HepG2 (cell line): ENCODE data around the gene EEA1. TPM values are rescaled to one million over a fixed set of nuclear protein-coding genes. Genes with fewer than 3 reads are reported as not detected.

ENCODE experiments used
- ATAC-seq: fragments of 200-7000 bp; cut with Tn5 transposase; 3 replicates; pipeline ENCODE4 v1.9.1; 2020; ENCODE audit warnings: mild to moderate bottlenecking, moderate library complexity
- BruUV-seq: library from RNA; stranded (reverse); fragments of 400-500 nt; replicated peaks from 2 replicates; lab custom pipeline; 2021; lab: Mats Ljungman, UMichigan
- CTCF ChIA-PET: fragments of 300-600 bp; formaldehyde crosslinking; extraction: SDS; loops from one replicate; lab custom pipeline; 2021; ENCODE audit warnings: low total read pairs, inconsistent platforms, low intra/inter-chr PET ratio; lab: Yijun Ruan, JAX
- POLR2A ChIA-PET: fragments of 350-600 bp; sonication (Branson Sonifier 250); formaldehyde crosslinking; loops from one replicate; lab custom pipeline; 2020; ENCODE audit warnings: antibody characterized with exemption, inconsistent platforms; lab: Yijun Ruan, JAX
- DNase-seq: peaks from one replicate; pipeline ENCODE4 v3.0.0-alpha.2; 2015; ENCODE audit warnings: low spot score
- FAIRE-seq: peaks from 3 replicates; lab custom pipeline; 2011; peaks lifted over from hg19 to GRCh38; lab: Jason Lieb, UNC
- H2AFZ ChIP-seq: one replicate; pipeline ENCODE4 v1.6.1; 2011; ENCODE audit warnings: low read length, inconsistent platforms
- H3K27ac ChIP-seq: fragments of 300-600 bp; 3 replicates; pipeline ENCODE4 v1.8.0; 2011; ENCODE audit warnings: mixed run types, mild to moderate bottlenecking, mixed read lengths, low read length, inconsistent platforms; ENCODE audit not compliant: insufficient read depth; ENCODE audit errors: extremely low read length
- H3K27me3 ChIP-seq, 2 experiments: fragments of 200-600 bp in 1 of 2; 2 replicates in 1 of 2; 3 replicates in 1 of 2; pipeline versions ENCODE4 v1.6.0 to v1.8.0; 2011; ENCODE audit warnings: low read length in 2 of 2, mild to moderate bottlenecking in 2 of 2, moderate library complexity in 2 of 2, inconsistent platforms in 1 of 2; ENCODE audit not compliant: insufficient read depth in 2 of 2, control insufficient read depth in 1 of 2
- H3K36me3 ChIP-seq, 2 experiments: fragments of 200-600 bp in 1 of 2; replicated peaks in 1 of 2; 2 replicates in 1 of 2; 3 replicates in 1 of 2; pipeline versions ENCODE4 v1.5.1 to v1.8.0; 2011; ENCODE audit warnings: low read length in 2 of 2, inconsistent platforms in 1 of 2; ENCODE audit not compliant: insufficient read depth in 2 of 2, control insufficient read depth in 1 of 2
- H3K4me1 ChIP-seq: 2 replicates; pipeline ENCODE4 v1.5.1; 2012; ENCODE audit warnings: low read length, inconsistent platforms; ENCODE audit not compliant: insufficient read depth
- H3K4me2 ChIP-seq: 2 replicates; pipeline ENCODE4 v1.6.0; 2011; ENCODE audit warnings: low read depth, low read length, inconsistent platforms
- H3K4me3 ChIP-seq, 3 experiments: fragments of 200-600 bp in 1 of 3; sonication (generic), shearing (Covaris generic) in 1 of 3; replicated peaks in 1 of 3; 2 replicates each; pipeline ENCODE4 v1.5.1; 2011 to 2016; ENCODE audit warnings: low read length in 3 of 3, inconsistent platforms in 2 of 3, low read depth in 2 of 3, mild to moderate bottlenecking in 2 of 3, control low read depth in 1 of 3, mixed read lengths in 1 of 3; ENCODE audit not compliant: insufficient read depth in 1 of 3
- H3K79me2 ChIP-seq: one replicate; pipeline ENCODE4 v1.6.1; 2011; ENCODE audit warnings: low read length, inconsistent platforms; ENCODE audit not compliant: insufficient read depth
- H3K9ac ChIP-seq: 2 replicates; pipeline ENCODE4 v1.6.0; 2011; ENCODE audit warnings: mild to moderate bottlenecking, low read depth, low read length, inconsistent platforms; ENCODE audit not compliant: insufficient read depth
- H3K9me3 ChIP-seq: 2 replicates; pipeline ENCODE4 v1.5.1; 2012; ENCODE audit warnings: mild to moderate bottlenecking, low read length
- H4K20me1 ChIP-seq: 2 replicates; pipeline ENCODE4 v1.6.0; 2011; ENCODE audit warnings: inconsistent platforms, mild to moderate bottlenecking, low read length, moderate library complexity; ENCODE audit not compliant: insufficient read depth
- CC2D1A ChIP-seq: sonication (generic); formaldehyde crosslinking; IDR thresholded peaks from 2 replicates; pipeline ENCODE4 v1.8.1; 2023; ENCODE audit warnings: mild to moderate bottlenecking, missing genetic modification reagents
- CENPT ChIP-seq: sonication (generic); formaldehyde crosslinking; IDR thresholded peaks from 2 replicates; pipeline ENCODE4 v1.8.0; 2022; ENCODE audit warnings: low read depth, mild to moderate bottlenecking, moderate library complexity, missing genetic modification reagents
- ETS1 ChIP-seq: sonication (generic); formaldehyde crosslinking; IDR thresholded peaks from 2 replicates; pipeline ENCODE4 v1.4.0; 2020; ENCODE audit warnings: missing genetic modification reagents
- MEIS2 ChIP-seq: sonication (generic); formaldehyde crosslinking; IDR thresholded peaks from 2 replicates; pipeline ENCODE4 v1.9.0; 2021; ENCODE audit warnings: mild to moderate bottlenecking, missing genetic modification reagents
- NFE2L1 ChIP-seq: sonication (generic); formaldehyde crosslinking; IDR thresholded peaks from 2 replicates; pipeline ENCODE4 v1.4.0; 2020; ENCODE audit warnings: missing genetic modification reagents, mild to moderate bottlenecking, borderline replicate concordance
- REPIN1 ChIP-seq: sonication (generic); formaldehyde crosslinking; IDR thresholded peaks from 2 replicates; pipeline ENCODE4 v1.8.0; 2022; ENCODE audit warnings: missing genetic modification reagents, low read depth, mild to moderate bottlenecking, borderline replicate concordance
- SALL2 ChIP-seq: sonication (generic); formaldehyde crosslinking; IDR thresholded peaks from 2 replicates; pipeline ENCODE4 v1.8.1; 2023; ENCODE audit warnings: mild to moderate bottlenecking, missing genetic modification reagents, inconsistent platforms
- SAP130 ChIP-seq: IDR thresholded peaks from 2 replicates; pipeline ENCODE4 v1.6.1; 2016; ENCODE audit warnings: low read depth
- YY1 ChIP-seq: IDR thresholded peaks from 2 replicates; pipeline ENCODE4 v1.6.1; 2011; ENCODE audit warnings: low read length, low read depth, moderate library complexity, mild to moderate bottlenecking; ENCODE audit not compliant: insufficient read depth, insufficient replicate concordance
- ZBTB49 ChIP-seq: sonication (generic); formaldehyde crosslinking; IDR thresholded peaks from 2 replicates; pipeline ENCODE4 v1.4.0; 2020; ENCODE audit warnings: missing genetic modification reagents, borderline replicate concordance
- ZNF441 ChIP-seq: sonication (generic); formaldehyde crosslinking; IDR thresholded peaks from 2 replicates; pipeline ENCODE4 v1.7.0; 2021; ENCODE audit warnings: missing genetic modification reagents, borderline replicate concordance
- ZNF609 ChIP-seq: sonication (generic); formaldehyde crosslinking; IDR thresholded peaks from 2 replicates; pipeline ENCODE4 v1.4.0; 2020; ENCODE audit warnings: mild to moderate bottlenecking, missing genetic modification reagents, borderline replicate concordance
- WGBS: methylation state at CpG from one replicate; pipeline ENCODE4 v1.1.6; 2017; ENCODE audit warnings: low lambda C conversion rate; 5-methylcytosine and 5-hydroxymethylcytosine counted together
- in situ Hi-C: cut with HindIII; loops from 2 replicates; pipeline ENCODE4 v1.10.0; 2017; ENCODE audit warnings: low pct_unique_long_range_greater_than_20kb; ENCODE audit not compliant: extremely low pct_ligation_motif_present
- intact Hi-C: fragments of 100-400 bp; cut with micrococcal nuclease; formaldehyde crosslinking; loops from one replicate; pipeline ENCODE4 v1.10.0; 2022; ENCODE audit not compliant: unreplicated experiment
- polyA plus RNA-seq, 8 experiments: library from polyadenylated mRNA; depleted of rRNA in 3 of 8; stranded (reverse) in 7 of 8; unstranded in 1 of 8; fragments of >200 nt; fragmentation: Illumina TruSeq in 4 of 8; extraction: Trizol in 4 of 8; gene quantifications; 2 replicates each; pipeline versions ENCODE4 v1.2.1 to v1.2.3, GENCODE V29; 2011 to 2016; ENCODE audit warnings: low read depth in 4 of 8, missing spikeins in 1 of 8, mixed read lengths in 1 of 8; ENCODE audit not compliant: insufficient read depth in 1 of 8
- total RNA-seq, 5 experiments: library from RNA; depleted of rRNA; stranded (reverse); fragments of >200 nt; fragmentation: Illumina TruSeq; extraction: Trizol; gene quantifications; 2 replicates each; pipeline ENCODE4 v1.2.3, GENCODE V29; 2016; ENCODE audit warnings: low read depth in 1 of 5

The EEA1 gene
- total and polyA plus RNA-seq, 2 of the 13 experiments (the other 11 are each of a cell fraction or from before 2014, with no cell fraction given): 5.0 to 19.3 TPM

- TF ChIP-seq ZNF441 (CRISPR knock-in tag): no peak
- no peak for TF ChIP-seq ZNF609 (CRISPR knock-in tag)
- TF ChIP-seq YY1: no peak
These were observed 604 bp downstream of the EEA1 start (continued) for GRCh38 chr12:92928421-92928961.

GRCh38 chr12:92927436-92928281, 1.4 kb downstream of the EEA1 start:
- peak overlapping the region; percentile 93 for H3K27ac ChIP-seq
- intact Hi-C loops (loop anchor here (5.0 to 10.0 kb wide), 3 partner anchors 45 to 100 kb away; no protein-coding TSS in a partner anchor), in situ Hi-C loops (no loop called here)
- peaks cover 58% of the 10 kb centered on the region for H3K4me1 ChIP-seq
- no peaks in the 10 kb centered on the region for H3K9me3 ChIP-seq
- peaks cover 54% of the 10 kb centered on the region for H3K79me2 ChIP-seq
- H3K9ac ChIP-seq: peak overlapping the region; percentile 88
- 5% methylated on average over 7 of the region's 7 CpGs for WGBS
- peak overlapping the region; percentile 72 to 89 (median 89); a peak in 5 of 6 replicates for H3K4me3 ChIP-seq
- H3K27me3 ChIP-seq: no peaks in the 10 kb centered on the region
- FAIRE-seq (peak; percentile 63), DNase-seq (peak; percentile 63), ATAC-seq (no peak)
- POLR2A ChIA-PET: interaction anchor here (0.6 to 4.2 kb wide), 8 partner anchors 10 to 50 kb away, joined by 3 to 27 read pairs (median 6); no protein-coding TSS in a partner anchor
- no peak overlapping the region for H2AFZ ChIP-seq
- peaks cover 6% of the 10 kb centered on the region; the same call in 1 of the 2 replicates for H4K20me1 ChIP-seq
- CTCF ChIA-PET: interaction anchor here (0.9 kb wide), 1 partner anchor 100 kb away, joined by 3 read pairs; no protein-coding TSS in a partner anchor
- H3K4me2 ChIP-seq: peak overlapping the region; percentile 82
- BruUV-seq: TSS peak; percentile 67
- H3K36me3 ChIP-seq: peaks cover 0 to 2% of the 10 kb centered on the region in 2 experiments; a peak in 2 of 5 replicates
- no peak for TF ChIP-seq NFE2L1 (CRISPR knock-in tag)
- no peak for TF ChIP-seq CENPT (CRISPR knock-in tag)
- TF ChIP-seq REPIN1: no peak
- no peak for TF ChIP-seq ETS1 (CRISPR knock-in tag)
- TF ChIP-seq ZBTB49 (CRISPR knock-in tag): no peak
- TF ChIP-seq SALL2 (CRISPR knock-in tag): no peak
- no peak for TF ChIP-seq CC2D1A (CRISPR knock-in tag)
- TF ChIP-seq SAP130 (CRISPR knock-in tag): peak; percentile 24
- no peak for TF ChIP-seq MEIS2 (CRISPR knock-in tag)
